ENCODE measurements around the gene ADIG.
A peak's percentile ranks its signal among the peaks of the same experiment; 100 is the strongest.

The ADIG gene

DNA sequence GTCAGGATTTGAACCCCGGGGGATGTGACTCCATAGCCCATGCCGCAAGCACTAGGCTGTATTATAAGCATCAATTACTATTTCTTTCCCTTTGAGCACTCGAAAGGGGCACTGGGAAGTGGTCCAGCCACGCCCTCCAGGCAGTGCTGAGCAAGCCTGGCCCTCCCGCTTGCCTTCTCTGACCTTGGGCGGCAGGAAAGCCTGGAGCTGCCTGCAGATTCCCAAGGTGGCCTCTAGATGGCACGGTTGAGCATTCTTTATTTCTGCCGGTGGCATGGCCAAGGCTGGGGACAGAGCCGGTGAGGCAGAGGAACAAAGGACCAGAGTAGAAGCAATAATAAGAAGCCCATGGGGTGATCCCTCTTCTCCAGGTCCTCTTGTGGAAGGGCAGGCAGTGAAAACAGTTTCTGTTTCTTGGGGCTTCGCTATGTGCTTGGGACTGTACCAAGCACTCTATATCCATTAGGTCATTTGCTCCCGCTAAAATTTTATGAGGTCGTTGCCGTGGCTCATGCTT lies 52.6 kb downstream of the ADIG start:
- peak; percentile 51 to 55 for DNase-seq (ENCODE audit: low read depth in 2 of 2)

DNA sequence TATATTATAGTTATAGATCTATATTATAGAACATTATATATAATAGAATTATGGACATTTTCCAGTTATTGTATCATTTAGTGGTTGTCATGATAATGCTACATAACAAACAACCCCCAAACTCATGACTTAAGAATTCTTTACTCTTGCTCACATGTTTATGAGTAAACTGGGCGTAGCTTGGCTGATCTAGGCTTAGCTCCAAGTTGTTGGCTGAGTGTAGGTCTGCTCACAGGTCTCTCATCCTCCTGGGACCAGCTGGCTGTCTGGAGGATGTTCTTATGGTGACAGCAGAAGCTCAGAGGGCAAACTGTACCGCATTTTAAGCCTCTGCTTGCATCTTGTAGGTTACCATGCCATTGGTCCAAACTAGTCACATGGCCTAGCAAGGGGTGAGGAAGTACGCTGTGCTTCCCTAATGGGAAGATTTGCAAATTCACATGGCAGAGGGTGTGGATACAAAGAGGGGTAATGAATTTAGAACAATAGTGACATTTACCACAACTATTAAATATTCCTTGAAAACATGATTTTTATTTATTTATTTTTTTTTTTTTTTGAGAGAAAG lies 54.8 kb downstream of the ADIG start:
- DNase-seq (ENCODE audit: low read depth in 2 of 2) = no peak

All from activated CD4-positive, alpha-beta T cell treated with anti-CD3 and anti-CD28 coated beads for 24 hours (primary cell).